GM19467 (cell line): Measurements from ENCODE around the gene ZNF777.
"Not testable (repeated sequence)": the region's sequence is repeated elsewhere in the genome, so short reads cannot be mapped to it uniquely, and the experiment has no call there.

ENCODE experiments used
- ATAC-seq: cut with Tn5 transposase; IDR thresholded peaks from one replicate; pipeline ENCODE4 v1.9.1; 2021; ENCODE audit warnings: mild to moderate bottlenecking, moderate library complexity; ENCODE audit not compliant: unreplicated experiment

ZNF777 gene

GRCh38 chr7:149420006-149420405 lies 40.9 kb downstream of the ZNF777 start:
- no peak for ATAC-seq

GRCh38 chr7:149415391-149416071 lies 45.3 kb downstream of the ZNF777 start:
- no peak for ATAC-seq

- ATAC-seq: no peak
These were observed 46.0 kb downstream of the ZNF777 start for GRCh38 chr7:149414745-149415390.

- ATAC-seq: no peak
These were observed 46.7 kb downstream of the ZNF777 start for GRCh38 chr7:149414171-149414570.

- ATAC-seq: not testable (repeated sequence)
These were observed 47.8 kb downstream of the ZNF777 start for GRCh38 chr7:149413083-149413482.

GRCh38 chr7:149409895-149410294 lies 51.0 kb downstream of the ZNF777 start:
- ATAC-seq: no peak

GRCh38 chr7:149404825-149405224 lies 56.0 kb downstream of the ZNF777 start:
- no peak for ATAC-seq

- ATAC-seq: no peak
These were observed 56.5 kb downstream of the ZNF777 start for GRCh38 chr7:149404396-149404795.

GRCh38 chr7:149398195-149398820 lies 62.6 kb downstream of the ZNF777 start:
- ATAC-seq: no peak

- ATAC-seq: no peak
These were observed 63.3 kb downstream of the ZNF777 start for GRCh38 chr7:149397470-149398043.

- not testable (repeated sequence) for ATAC-seq
These were observed 72.1 kb downstream of the ZNF777 start for GRCh38 chr7:149388550-149389335.

GRCh38 chr7:149386514-149386913 lies 74.3 kb downstream of the ZNF777 start:
- not testable (repeated sequence) for ATAC-seq

- ATAC-seq: no peak
These were observed 75.5 kb downstream of the ZNF777 start for GRCh38 chr7:149385195-149385950.
